ENCODE results near the gene NUDT5.

GRCh38 chr10:12150163-12150562, 45.5 kb downstream of the NUDT5 start:
- TF ChIP-seq CTCF (conservative IDR thresholded peaks at IDR 0.05; ENCODE audit: low read length) (no peak), EZH2phosphoT487 (IDR thresholded peaks at IDR 0.05; ENCODE audit: borderline replicate concordance) (no peak)
